B cell (primary cell): ENCODE results near the gene MCF2L. TPM values are rescaled to one million over a fixed set of nuclear protein-coding genes. Genes with fewer than 3 reads are reported as not detected.

Source experiments
- ATAC-seq: fragments of 200-7000 bp; cut with Tn5 transposase; one replicate; pipeline ENCODE4 v1.10.0; 2021; ENCODE audit warnings: low read depth, mild to moderate bottlenecking, moderate number of reproducible peaks, moderate library complexity
- CTCF ChIA-PET: fragments of 350-600 bp; sonication (Branson Sonifier 250); formaldehyde crosslinking; loops from one replicate; lab custom pipeline; 2021; ENCODE audit warnings: antibody characterized with exemption, inconsistent platforms; lab: Charles Lee
- POLR2A ChIA-PET: fragments of 350-600 bp; sonication (Branson Sonifier 250); formaldehyde crosslinking; loops from one replicate; lab custom pipeline; 2021; ENCODE audit warnings: antibody characterized with exemption; lab: Charles Lee
- DNase-seq: peaks from one replicate; pipeline ENCODE4 v3.0.0; 2013
- H2AFZ ChIP-seq: 2 replicates; pipeline ENCODE4 v1.6.1; 2012; ENCODE audit warnings: mild to moderate bottlenecking, low read depth, low read length; ENCODE audit not compliant: insufficient read depth, poor library complexity, severe bottlenecking
- H3K27ac ChIP-seq, 2 donors: 1 replicate in 1 of 2; 2 replicates in 1 of 2; pipeline ENCODE4 v1.5.1; 2012 to 2013; ENCODE audit warnings: low read length in 2 of 2, mild to moderate bottlenecking in 2 of 2, moderate library complexity in 1 of 2
- H3K27me3 ChIP-seq, 4 experiments: fragments of 200-600 bp in 1 of 4; sonication (generic) in 1 of 4; replicated peaks in 1 of 4; 1 replicate in 2 of 4; 2 replicates in 2 of 4; pipeline versions ENCODE4 v1.6.1 to v1.7.0; 2013 to 2016; ENCODE audit warnings: low read length in 3 of 4, mild to moderate bottlenecking in 2 of 4, mixed read lengths in 1 of 4, moderate library complexity in 1 of 4; ENCODE audit not compliant: insufficient read depth in 4 of 4, control insufficient read depth in 3 of 4; ENCODE audit errors: control extremely low read depth in 1 of 4
- H3K36me3 ChIP-seq, 2 experiments: replicated peaks in 1 of 2; 1 replicate in 1 of 2; 2 replicates in 1 of 2; pipeline versions ENCODE4 v1.6.1 to v1.7.1; 2013; ENCODE audit warnings: low read length in 1 of 2; ENCODE audit not compliant: insufficient read depth in 2 of 2, control insufficient read depth in 1 of 2; ENCODE audit errors: control extremely low read depth in 1 of 2, extremely low read depth in 1 of 2
- H3K4me1 ChIP-seq, 2 donors: fragments of 200-600 bp in 1 of 2; sonication (generic) in 1 of 2; 1 replicate in 1 of 2; 2 replicates in 1 of 2; pipeline versions ENCODE4 v1.5.1 to v1.6.1; 2013 to 2017; ENCODE audit warnings: low read length in 2 of 2; ENCODE audit not compliant: control insufficient read depth in 2 of 2, insufficient read depth in 2 of 2
- H3K4me2 ChIP-seq: replicated peaks from 2 replicates; pipeline ENCODE3; 2012; ENCODE audit warnings: mild to moderate bottlenecking, low read depth, low read length; ENCODE audit not compliant: poor library complexity, severe bottlenecking
- H3K4me3 ChIP-seq, 5 experiments: fragments of 200-600 bp in 1 of 5; sonication (generic) in 1 of 5; 1 replicate in 3 of 5; 2 replicates in 2 of 5; pipeline versions ENCODE4 v1.5.1 to v1.7.0; 2011 to 2016; ENCODE audit warnings: low read length in 4 of 5, mild to moderate bottlenecking in 4 of 5, low read depth in 2 of 5, control low read depth in 1 of 5, moderate library complexity in 1 of 5; ENCODE audit not compliant: insufficient read depth in 1 of 5; ENCODE audit errors: control extremely low read depth in 1 of 5, extremely low read depth in 1 of 5
- H3K79me2 ChIP-seq: fragments of 200-600 bp; sonication (generic); one replicate; pipeline ENCODE4 v1.6.0; 2016; ENCODE audit warnings: low read length; ENCODE audit not compliant: control insufficient read depth, insufficient read depth
- H3K9ac ChIP-seq: fragments of 200-600 bp; sonication (generic); 2 replicates; pipeline ENCODE4 v1.6.1; 2017; ENCODE audit warnings: mild to moderate bottlenecking, low read length, moderate library complexity
- H3K9me3 ChIP-seq, 3 donors: one replicate each; pipeline versions ENCODE4 v1.6.1 to v1.7.1; 2013; ENCODE audit warnings: low read length in 2 of 3; ENCODE audit not compliant: control insufficient read depth in 2 of 3, insufficient read depth in 1 of 3; ENCODE audit errors: control extremely low read depth in 1 of 3
- H4K20me1 ChIP-seq: 2 replicates; pipeline ENCODE4 v1.6.0; 2012; ENCODE audit warnings: mild to moderate bottlenecking, low read length; ENCODE audit not compliant: insufficient read depth, control insufficient read depth, poor library complexity, severe bottlenecking
- H3K27ac Mint-ChIP-seq: one replicate; pipeline ENCODE4 v1.8.0; 2021; ENCODE audit warnings: mixed read lengths
- H3K27me3 Mint-ChIP-seq: one replicate; pipeline ENCODE4 v1.8.0; 2021; ENCODE audit warnings: mixed read lengths
- H3K4me1 Mint-ChIP-seq: one replicate; pipeline ENCODE4 v1.8.0; 2021; ENCODE audit warnings: mixed read lengths
- H3K4me3 Mint-ChIP-seq: one replicate; pipeline ENCODE4 v1.8.0; 2021; ENCODE audit warnings: mixed read lengths
- H3K9me3 Mint-ChIP-seq: one replicate; pipeline ENCODE4 v1.8.0; 2022; ENCODE audit warnings: mixed read lengths; ENCODE audit not compliant: insufficient read depth
- EZH2 ChIP-seq: IDR thresholded peaks from 2 replicates; pipeline ENCODE4 v1.6.1; 2012; ENCODE audit warnings: borderline replicate concordance, low read depth, mild to moderate bottlenecking, moderate library complexity, low read length; ENCODE audit not compliant: insufficient read depth, poor library complexity, severe bottlenecking
- WGBS: methylation state at CpG from one replicate; pipeline ENCODE4 v1.1.5; 2013; ENCODE audit warnings: missing lambda C conversion rate; ENCODE audit not compliant: insufficient coverage; 5-methylcytosine and 5-hydroxymethylcytosine counted together
- intact Hi-C: fragments of 100-400 bp; cut with micrococcal nuclease; formaldehyde crosslinking; loops from one replicate; pipeline ENCODE4 v1.10.0; 2022
- polyA plus RNA-seq: library from polyadenylated mRNA; depleted of rRNA; stranded (reverse); fragments of >200 nt; gene quantifications from 2 replicates; pipeline ENCODE4 v1.2.3, GENCODE V29; 2012
- total RNA-seq, 2 donors: library from RNA; stranded (reverse); fragments of 120-200 nt in 1 of 2; gene quantifications; 1 replicate in 1 of 2; 2 replicates in 1 of 2; pipeline versions ENCODE4 v1.2.3 to v1.2.4, GENCODE V29; 2013 to 2022
- TF ChIP-seq, protein P1 (sequence below): fragments of 200-600 bp; IDR thresholded peaks from one replicate; pipeline ENCODE4 v1.8.0; 2022; ENCODE audit warnings: antibody characterized with exemption, mild to moderate bottlenecking

Gene MCF2L
- total and polyA plus RNA-seq, 2 donors (not counting 1 experiment from before 2014, with no cell fraction given), result 3.7 to 8.2 TPM

DNA sequence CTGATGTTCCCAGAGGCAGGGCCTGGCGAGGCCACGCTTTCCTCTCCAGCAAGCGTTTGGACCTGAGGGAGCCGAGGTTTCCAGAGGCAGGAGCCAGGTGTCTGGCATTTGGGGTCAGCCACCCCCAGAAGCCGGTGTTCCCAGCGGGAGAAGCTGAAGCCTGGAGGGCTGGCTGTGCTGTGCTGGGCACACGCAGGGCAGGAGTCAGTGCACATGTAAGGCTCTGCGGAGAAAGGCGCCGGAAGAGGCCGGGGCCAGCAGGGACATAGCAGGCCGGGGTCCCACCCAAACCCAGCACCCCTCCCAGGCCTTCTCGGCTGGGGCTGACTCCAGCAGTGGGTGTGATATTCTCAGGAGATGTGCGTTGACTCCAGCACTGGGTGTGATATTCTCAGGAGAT is 31.6 kb downstream of the MCF2L start:
- no peaks in the 10 kb centered on the region for H3K9me3 Mint-ChIP-seq
- no peak for TF ChIP-seq EZH2
- TF ChIP-seq, protein P1, sequence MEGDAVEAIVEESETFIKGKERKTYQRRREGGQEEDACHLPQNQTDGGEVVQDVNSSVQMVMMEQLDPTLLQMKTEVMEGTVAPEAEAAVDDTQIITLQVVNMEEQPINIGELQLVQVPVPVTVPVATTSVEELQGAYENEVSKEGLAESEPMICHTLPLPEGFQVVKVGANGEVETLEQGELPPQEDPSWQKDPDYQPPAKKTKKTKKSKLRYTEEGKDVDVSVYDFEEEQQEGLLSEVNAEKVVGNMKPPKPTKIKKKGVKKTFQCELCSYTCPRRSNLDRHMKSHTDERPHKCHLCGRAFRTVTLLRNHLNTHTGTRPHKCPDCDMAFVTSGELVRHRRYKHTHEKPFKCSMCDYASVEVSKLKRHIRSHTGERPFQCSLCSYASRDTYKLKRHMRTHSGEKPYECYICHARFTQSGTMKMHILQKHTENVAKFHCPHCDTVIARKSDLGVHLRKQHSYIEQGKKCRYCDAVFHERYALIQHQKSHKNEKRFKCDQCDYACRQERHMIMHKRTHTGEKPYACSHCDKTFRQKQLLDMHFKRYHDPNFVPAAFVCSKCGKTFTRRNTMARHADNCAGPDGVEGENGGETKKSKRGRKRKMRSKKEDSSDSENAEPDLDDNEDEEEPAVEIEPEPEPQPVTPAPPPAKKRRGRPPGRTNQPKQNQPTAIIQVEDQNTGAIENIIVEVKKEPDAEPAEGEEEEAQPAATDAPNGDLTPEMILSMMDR, result no peak
- peaks cover 0 to 14% (median 0%) of the 10 kb centered on the region in 3 donors for H3K9me3 ChIP-seq
- no peak overlapping the region for H3K27ac ChIP-seq
- H3K4me3 Mint-ChIP-seq, result no peak overlapping the region
- H3K4me1 Mint-ChIP-seq, result peaks cover 6% of the 10 kb centered on the region
- H4K20me1 ChIP-seq, result no peaks in the 10 kb centered on the region
- ChIA-PET POLR2A (no interaction called here), CTCF (no interaction called here)
- intact Hi-C loops, result no loop called here
- no peak for ATAC-seq
- H3K4me1 ChIP-seq, result no peaks in the 10 kb centered on the region
- no peak overlapping the region for H3K27ac Mint-ChIP-seq
- no peak overlapping the region for H3K4me3 ChIP-seq
- no peak overlapping the region for H2AFZ ChIP-seq
- 90% methylated on average over 11 of the region's 14 CpGs for WGBS
- H3K9ac ChIP-seq, result no peak overlapping the region
- no peaks in the 10 kb centered on the region for H3K36me3 ChIP-seq
- DNase-seq, result no peak
- H3K27me3 ChIP-seq, result peaks cover 0 to 3% (median 0%) of the 10 kb centered on the region in 4 experiments
- no peak overlapping the region for H3K4me2 ChIP-seq
- no peaks in the 10 kb centered on the region for H3K79me2 ChIP-seq
- H3K27me3 Mint-ChIP-seq, result peaks cover 9% of the 10 kb centered on the region

DNA sequence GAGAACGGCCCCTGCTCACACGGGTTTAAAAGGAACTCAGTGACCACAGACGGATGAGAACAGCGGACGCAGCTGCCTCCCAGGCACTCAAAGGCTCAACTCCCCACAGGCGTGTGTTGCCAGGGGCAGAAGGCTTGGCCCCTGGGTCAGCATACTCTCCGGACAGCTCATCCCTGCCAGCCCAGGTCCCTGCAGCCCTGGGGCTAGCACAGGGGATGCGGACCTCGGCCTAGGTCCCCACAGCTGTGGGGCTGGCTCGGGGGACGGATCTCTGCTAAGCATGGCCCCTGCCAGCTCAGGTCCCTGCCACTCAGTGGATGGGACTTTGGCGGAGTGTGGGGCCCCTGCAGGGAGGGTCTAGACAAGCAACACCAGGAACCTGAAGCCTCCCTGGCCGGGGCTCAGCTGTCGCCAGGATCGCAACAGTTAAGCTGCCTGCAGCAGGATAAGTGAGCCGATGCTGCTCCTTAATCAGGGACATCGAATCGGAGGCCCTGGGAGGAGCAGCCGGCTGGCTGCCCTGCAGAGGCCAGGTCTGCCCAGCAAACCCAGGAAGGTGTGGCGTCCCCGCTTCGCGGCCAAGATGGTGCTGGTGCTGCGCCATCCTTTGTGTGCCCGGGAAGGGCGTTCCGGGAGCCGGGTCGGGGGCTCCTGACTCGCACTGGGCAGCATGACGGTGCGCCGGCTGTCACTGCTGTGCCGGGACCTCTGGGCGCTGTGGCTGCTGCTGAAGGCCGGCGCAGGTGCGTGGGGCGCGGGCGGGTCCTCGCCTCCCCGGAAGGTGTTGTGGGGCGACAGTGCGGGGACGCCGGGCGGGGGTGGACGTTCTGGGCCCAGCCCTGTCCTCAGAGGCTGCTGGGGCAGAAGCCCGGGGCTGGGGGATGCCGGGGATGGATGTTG is 32.5 kb downstream of the MCF2L start:
- no peak for ATAC-seq
- no peak overlapping the region for H3K4me3 ChIP-seq
- Mint-ChIP-seq H3K4me3 (no peak overlapping the region), H3K4me1 (peaks cover 6% of the 10 kb centered on the region), H3K27me3 (peaks cover 9% of the 10 kb centered on the region), H3K9me3 (no peaks in the 10 kb centered on the region), H3K27ac (no peak overlapping the region)
- TF ChIP-seq EZH2, result no peak
- TF ChIP-seq, protein P1, result no peak
- no peak for DNase-seq
- H3K27me3 ChIP-seq, result peaks cover 0 to 3% (median 0%) of the 10 kb centered on the region in 4 experiments
- H3K9ac ChIP-seq, result no peak overlapping the region
- ChIA-PET POLR2A (no interaction called here), CTCF (no interaction called here)
- no peaks in the 10 kb centered on the region for H4K20me1 ChIP-seq
- no peak overlapping the region for H2AFZ ChIP-seq
- no peaks in the 10 kb centered on the region for H3K4me1 ChIP-seq
- intact Hi-C loops, result no loop called here
- H3K27ac ChIP-seq, result no peak overlapping the region
- 21% methylated on average over 38 of the region's 51 CpGs for WGBS
- H3K9me3 ChIP-seq, result peaks cover 0 to 16% (median 0%) of the 10 kb centered on the region in 3 donors
- no peaks in the 10 kb centered on the region for H3K36me3 ChIP-seq
- H3K79me2 ChIP-seq, result no peaks in the 10 kb centered on the region
- H3K4me2 ChIP-seq, result peak overlapping the region; percentile 2
